Measurements from ENCODE around the gene SH3BP5L. TPM values are rescaled to one million over a fixed set of nuclear protein-coding genes. Genes with fewer than 3 reads are reported as not detected.
A peak's percentile ranks its signal among the peaks of the same experiment; 100 is the strongest.

The SH3BP5L gene
- total and polyA plus RNA-seq, 2 of the 13 experiments (the other 11 are each of a cell fraction or from before 2014, with no cell fraction given), result 10.3 to 14.9 TPM

DNA sequence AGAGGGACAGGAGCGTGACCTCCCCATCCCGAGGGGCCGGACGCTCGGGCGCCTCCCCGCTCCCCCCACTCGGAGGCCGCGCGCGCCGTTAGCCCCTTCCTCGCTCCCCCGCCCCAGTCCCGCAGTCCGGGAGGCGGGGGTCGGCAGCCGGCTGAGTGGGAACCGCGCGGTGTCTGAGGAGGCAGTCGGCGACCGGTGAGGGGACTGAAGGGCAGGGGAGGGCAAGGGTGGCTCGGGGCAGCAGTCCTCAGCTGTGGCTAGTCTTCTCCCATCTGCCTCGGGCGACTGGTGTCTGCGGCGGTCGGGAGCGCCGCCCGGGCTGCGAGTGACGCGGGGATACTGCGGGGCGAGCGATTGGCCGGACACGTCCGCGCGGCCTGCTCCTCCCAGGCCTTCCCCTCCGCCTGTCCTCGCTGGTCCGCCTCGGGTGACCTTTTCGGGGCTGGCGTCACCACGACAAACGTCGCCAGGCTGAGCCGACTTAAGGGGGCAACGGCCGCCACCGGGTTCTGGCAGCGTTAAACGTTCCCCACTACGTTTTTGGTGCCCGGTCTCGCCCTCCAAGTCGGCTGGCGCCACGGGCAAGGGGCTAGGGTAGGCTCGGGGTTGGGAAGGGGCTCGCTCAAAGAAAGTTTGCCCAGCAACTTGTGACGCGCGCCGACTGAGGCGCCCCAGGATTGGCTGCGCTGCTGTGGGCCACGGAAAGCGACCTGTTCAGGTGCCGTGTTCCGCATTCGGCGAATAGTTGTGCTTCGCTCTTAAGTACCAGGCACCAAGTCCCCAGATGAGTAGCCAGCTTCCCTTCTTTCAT, 12.8 kb upstream of the SH3BP5L start (continued):
- TF ChIP-seq ZNF761 (CRISPR knock-in tag; conservative IDR thresholded peaks at IDR 0.05) (0 out of 2 replicates have a peak, but pooled peaks have one; percentile 39), RORA (CRISPR knock-in tag; IDR thresholded peaks at IDR 0.05) (no peak), GABPB1 (CRISPR knock-in tag; IDR thresholded peaks at IDR 0.05) (peak; percentile 75), PHF8 (CRISPR knock-in tag; IDR thresholded peaks at IDR 0.05) (peak; percentile 86), MED8 (CRISPR knock-in tag; IDR thresholded peaks at IDR 0.05; ENCODE audit: insufficient replicate concordance) (peak; percentile 40), ZNF777 (CRISPR knock-in tag; IDR thresholded peaks at IDR 0.05) (peak; percentile 41; the same call in 1 of the 2 replicates), ASH2L (IDR thresholded peaks at IDR 0.05; ENCODE audit: insufficient read length, low read depth, low read length) (peak; percentile 60), NAIF1 (CRISPR knock-in tag; IDR thresholded peaks at IDR 0.05; ENCODE audit: borderline replicate concordance) (peak; percentile 80; the same call in 1 of the 2 replicates), CBFB (CRISPR knock-in tag; IDR thresholded peaks at IDR 0.05) (no peak), WIZ (CRISPR knock-in tag; IDR thresholded peaks at IDR 0.05) (0 out of 2 replicates have a peak, but pooled peaks have one; percentile 7), SMYD3 (CRISPR knock-in tag; IDR thresholded peaks at IDR 0.05) (no peak), ZNF232 (CRISPR knock-in tag; IDR thresholded peaks at IDR 0.05; ENCODE audit: borderline replicate concordance) (peak; percentile 48), GATAD2A (CRISPR knock-in tag; IDR thresholded peaks at IDR 0.05) (no peak), TOPORS (CRISPR knock-in tag; IDR thresholded peaks at IDR 0.05) (no peak), ZNF510 (CRISPR knock-in tag; IDR thresholded peaks at IDR 0.05; ENCODE audit: low read depth) (peak; percentile 46; the same call in 1 of the 2 replicates), ZNF749 (CRISPR knock-in tag; IDR thresholded peaks at IDR 0.05; ENCODE audit: borderline replicate concordance) (peak; percentile 87; the same call in 1 of the 2 replicates), RBM39 (IDR thresholded peaks at IDR 0.05; ENCODE audit: low read depth, low read length, poor library complexity, severe bottlenecking) (no peak), ZNF292 (CRISPR knock-in tag; IDR thresholded peaks at IDR 0.05; ENCODE audit: borderline replicate concordance, low read depth) (peak; percentile 50; the same call in 1 of the 2 replicates), DMAP1 (CRISPR knock-in tag; IDR thresholded peaks at IDR 0.05) (no peak; the same call in 1 of the 2 replicates), ZNF644 (CRISPR knock-in tag; IDR thresholded peaks at IDR 0.05; ENCODE audit: low read depth) (no peak), ZNF17 (CRISPR knock-in tag; IDR thresholded peaks at IDR 0.05) (no peak), CC2D1A (CRISPR knock-in tag; IDR thresholded peaks at IDR 0.05) (no peak; the same call in 1 of the 2 replicates), CBX2 (IDR thresholded peaks at IDR 0.05; ENCODE audit: low read depth, low read length) (no peak), CBX2 (CRISPR knock-in tag; IDR thresholded peaks at IDR 0.05; ENCODE audit: low read depth) (no peak)
- TF ChIP-seq, protein P1, sequence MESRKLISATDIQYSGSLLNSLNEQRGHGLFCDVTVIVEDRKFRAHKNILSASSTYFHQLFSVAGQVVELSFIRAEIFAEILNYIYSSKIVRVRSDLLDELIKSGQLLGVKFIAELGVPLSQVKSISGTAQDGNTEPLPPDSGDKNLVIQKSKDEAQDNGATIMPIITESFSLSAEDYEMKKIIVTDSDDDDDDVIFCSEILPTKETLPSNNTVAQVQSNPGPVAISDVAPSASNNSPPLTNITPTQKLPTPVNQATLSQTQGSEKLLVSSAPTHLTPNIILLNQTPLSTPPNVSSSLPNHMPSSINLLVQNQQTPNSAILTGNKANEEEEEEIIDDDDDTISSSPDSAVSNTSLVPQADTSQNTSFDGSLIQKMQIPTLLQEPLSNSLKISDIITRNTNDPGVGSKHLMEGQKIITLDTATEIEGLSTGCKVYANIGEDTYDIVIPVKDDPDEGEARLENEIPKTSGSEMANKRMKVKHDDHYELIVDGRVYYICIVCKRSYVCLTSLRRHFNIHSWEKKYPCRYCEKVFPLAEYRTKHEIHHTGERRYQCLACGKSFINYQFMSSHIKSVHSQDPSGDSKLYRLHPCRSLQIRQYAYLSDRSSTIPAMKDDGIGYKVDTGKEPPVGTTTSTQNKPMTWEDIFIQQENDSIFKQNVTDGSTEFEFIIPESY (CRISPR knock-in tag; IDR thresholded peaks at IDR 0.05), result no peak
- TF ChIP-seq, protein P2, sequence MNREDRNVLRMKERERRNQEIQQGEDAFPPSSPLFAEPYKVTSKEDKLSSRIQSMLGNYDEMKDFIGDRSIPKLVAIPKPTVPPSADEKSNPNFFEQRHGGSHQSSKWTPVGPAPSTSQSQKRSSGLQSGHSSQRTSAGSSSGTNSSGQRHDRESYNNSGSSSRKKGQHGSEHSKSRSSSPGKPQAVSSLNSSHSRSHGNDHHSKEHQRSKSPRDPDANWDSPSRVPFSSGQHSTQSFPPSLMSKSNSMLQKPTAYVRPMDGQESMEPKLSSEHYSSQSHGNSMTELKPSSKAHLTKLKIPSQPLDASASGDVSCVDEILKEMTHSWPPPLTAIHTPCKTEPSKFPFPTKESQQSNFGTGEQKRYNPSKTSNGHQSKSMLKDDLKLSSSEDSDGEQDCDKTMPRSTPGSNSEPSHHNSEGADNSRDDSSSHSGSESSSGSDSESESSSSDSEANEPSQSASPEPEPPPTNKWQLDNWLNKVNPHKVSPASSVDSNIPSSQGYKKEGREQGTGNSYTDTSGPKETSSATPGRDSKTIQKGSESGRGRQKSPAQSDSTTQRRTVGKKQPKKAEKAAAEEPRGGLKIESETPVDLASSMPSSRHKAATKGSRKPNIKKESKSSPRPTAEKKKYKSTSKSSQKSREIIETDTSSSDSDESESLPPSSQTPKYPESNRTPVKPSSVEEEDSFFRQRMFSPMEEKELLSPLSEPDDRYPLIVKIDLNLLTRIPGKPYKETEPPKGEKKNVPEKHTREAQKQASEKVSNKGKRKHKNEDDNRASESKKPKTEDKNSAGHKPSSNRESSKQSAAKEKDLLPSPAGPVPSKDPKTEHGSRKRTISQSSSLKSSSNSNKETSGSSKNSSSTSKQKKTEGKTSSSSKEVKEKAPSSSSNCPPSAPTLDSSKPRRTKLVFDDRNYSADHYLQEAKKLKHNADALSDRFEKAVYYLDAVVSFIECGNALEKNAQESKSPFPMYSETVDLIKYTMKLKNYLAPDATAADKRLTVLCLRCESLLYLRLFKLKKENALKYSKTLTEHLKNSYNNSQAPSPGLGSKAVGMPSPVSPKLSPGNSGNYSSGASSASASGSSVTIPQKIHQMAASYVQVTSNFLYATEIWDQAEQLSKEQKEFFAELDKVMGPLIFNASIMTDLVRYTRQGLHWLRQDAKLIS (CRISPR knock-in tag; IDR thresholded peaks at IDR 0.05), result no peak
